ENCODE data around the gene UCK2.

UCK2 gene

GRCh38 chr1:165947797-165948455 lies 120.5 kb downstream of the UCK2 start:
- DNase-seq, result no peak

GRCh38 chr1:165949335-165950130 lies 122.1 kb downstream of the UCK2 start:
- DNase-seq, result peak in 1 of 2 experiments; percentile 7

GRCh38 chr1:165954940-165955339 lies 127.5 kb downstream of the UCK2 start:
- no peak for DNase-seq

- DNase-seq, result no peak
Observed at GRCh38 chr1:165958306-165958705, 130.9 kb downstream of the UCK2 start.

- DNase-seq, result no peak
Observed at GRCh38 chr1:165960136-165960535, 132.7 kb downstream of the UCK2 start.

- no peak for DNase-seq
Observed at GRCh38 chr1:165960881-165961280, 133.5 kb downstream of the UCK2 start.
